Suppressor macrophage treated with lipopolysaccharide for 4 hours (primary cell): ENCODE measurements around the gene FSD1L.
"Not testable (repeated sequence)": the region's sequence is repeated elsewhere in the genome, so short reads cannot be mapped to it uniquely, and the experiment has no call there.

Experiments used
- DNase-seq: peaks from one replicate; pipeline ENCODE4 v3.0.0-alpha.2; 2020

The FSD1L gene

GRCh38 chr9:105496826-105497225 is 49.0 kb downstream of the FSD1L start:
- peak; percentile 49 for DNase-seq

DNA sequence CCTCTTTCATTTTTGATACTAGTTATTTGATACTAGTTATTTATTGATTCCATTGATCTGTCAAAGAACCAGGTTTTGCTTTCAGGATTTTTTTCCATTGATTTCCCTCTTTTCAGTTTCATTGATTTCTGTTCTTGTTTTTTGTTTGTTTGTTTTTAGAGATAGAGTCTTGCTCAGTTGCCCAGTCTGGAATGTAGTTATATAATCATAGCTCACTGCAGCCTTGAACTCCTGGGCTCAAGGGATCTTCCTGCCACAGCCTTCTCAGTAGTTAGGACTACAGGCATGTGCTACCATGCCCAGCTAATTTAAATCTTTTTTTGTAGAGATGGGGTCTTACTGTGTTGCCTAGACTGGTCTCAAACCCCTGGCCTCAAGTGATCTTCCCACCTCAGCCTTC is 49.9 kb downstream of the FSD1L start:
- no peak for DNase-seq

- DNase-seq: peak; percentile 90
Measured at GRCh38 chr9:105500108-105500766, 52.4 kb downstream of the FSD1L start.

DNA sequence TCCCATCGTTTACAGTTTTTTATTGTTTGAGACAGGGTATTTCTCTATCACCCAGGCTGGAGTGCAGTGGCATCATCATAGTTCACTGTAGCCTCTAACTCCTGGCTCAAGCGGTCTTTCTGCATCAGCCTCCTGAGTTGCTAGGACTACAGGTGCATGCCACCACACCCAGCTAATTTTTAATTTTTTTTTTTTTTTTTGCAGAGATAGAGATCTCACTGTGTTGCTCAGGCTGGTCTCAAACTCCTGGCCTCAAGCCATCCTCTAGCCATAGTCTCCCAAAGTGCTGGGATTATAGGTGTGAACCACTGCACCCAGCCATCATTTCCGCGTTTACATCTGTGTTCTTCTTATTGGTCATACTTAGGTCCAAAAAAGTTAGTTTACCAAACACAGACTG is 53.6 kb downstream of the FSD1L start:
- no peak for DNase-seq

GRCh38 chr9:105502276-105502675 is 54.4 kb downstream of the FSD1L start:
- DNase-seq: no peak

GRCh38 chr9:105503881-105504280 is 56.0 kb downstream of the FSD1L start:
- peak; percentile 37 for DNase-seq

GRCh38 chr9:105507096-105507790 is 59.4 kb downstream of the FSD1L start:
- DNase-seq: peak; percentile 69

DNA sequence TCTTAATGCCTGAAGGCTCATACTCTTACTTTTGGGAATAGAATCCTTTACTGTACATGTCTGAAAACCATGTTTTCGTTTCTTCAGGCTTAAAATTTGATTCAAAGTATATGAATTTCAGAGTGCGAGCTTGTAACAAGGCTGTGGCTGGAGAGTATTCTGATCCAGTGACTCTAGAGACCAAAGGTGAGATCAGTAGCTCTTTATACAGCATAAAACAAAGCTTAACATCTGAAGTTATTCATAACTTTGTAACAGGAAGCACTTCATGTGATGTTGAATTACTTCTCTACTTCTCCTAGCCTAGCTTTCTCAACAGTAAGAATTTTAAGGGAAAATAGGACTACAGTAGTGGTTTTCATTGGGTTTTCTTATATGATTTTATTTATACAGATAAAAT is 60.7 kb downstream of the FSD1L start:
- no peak for DNase-seq

DNA sequence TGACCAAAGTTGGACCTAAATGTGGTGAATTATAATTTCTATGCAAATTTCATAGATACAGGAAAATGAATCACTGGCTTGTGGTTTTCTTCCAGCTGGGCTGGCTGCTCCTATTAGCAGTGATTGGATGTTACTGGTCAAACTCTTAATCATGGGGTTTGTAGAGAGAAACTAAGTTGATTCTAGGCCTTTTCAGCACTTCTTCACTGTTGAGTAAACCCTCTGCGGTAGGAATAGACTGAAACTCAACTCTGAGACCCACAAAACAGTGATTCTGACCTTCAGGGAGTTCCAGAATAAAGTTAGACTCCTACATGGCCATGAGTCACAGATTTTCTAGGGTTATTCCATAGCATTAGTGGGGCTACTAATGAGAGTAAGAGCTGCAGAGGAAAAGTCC is 62.2 kb downstream of the FSD1L start:
- peak; percentile 91 for DNase-seq

- peak; percentile 60 for DNase-seq
Measured at GRCh38 chr9:105511446-105511845, 63.6 kb downstream of the FSD1L start.

- DNase-seq: no peak
Measured at GRCh38 chr9:105515811-105516413, 68.1 kb downstream of the FSD1L start.

GRCh38 chr9:105519710-105520369 is 72.0 kb downstream of the FSD1L start:
- DNase-seq: not testable (repeated sequence)

DNA sequence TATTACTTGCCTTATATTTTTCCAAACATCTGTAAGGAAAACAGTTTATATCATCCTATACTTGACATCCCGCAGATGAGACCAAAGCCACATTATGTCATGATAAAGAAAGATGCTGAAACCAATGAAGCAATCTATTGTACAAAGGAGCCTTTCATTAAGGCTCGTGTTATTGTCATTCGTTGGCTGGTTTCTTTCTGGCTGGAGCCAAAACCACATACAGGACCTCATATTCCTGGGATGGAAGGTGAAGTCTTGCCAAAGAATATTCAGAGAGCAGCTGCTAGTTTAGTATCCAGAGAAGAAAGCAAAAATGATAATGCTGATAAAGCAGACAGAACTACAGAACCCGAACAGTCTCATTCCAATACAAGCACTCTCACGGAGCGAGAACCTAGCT is 73.2 kb downstream of the FSD1L start:
- DNase-seq: not testable (repeated sequence)

DNA sequence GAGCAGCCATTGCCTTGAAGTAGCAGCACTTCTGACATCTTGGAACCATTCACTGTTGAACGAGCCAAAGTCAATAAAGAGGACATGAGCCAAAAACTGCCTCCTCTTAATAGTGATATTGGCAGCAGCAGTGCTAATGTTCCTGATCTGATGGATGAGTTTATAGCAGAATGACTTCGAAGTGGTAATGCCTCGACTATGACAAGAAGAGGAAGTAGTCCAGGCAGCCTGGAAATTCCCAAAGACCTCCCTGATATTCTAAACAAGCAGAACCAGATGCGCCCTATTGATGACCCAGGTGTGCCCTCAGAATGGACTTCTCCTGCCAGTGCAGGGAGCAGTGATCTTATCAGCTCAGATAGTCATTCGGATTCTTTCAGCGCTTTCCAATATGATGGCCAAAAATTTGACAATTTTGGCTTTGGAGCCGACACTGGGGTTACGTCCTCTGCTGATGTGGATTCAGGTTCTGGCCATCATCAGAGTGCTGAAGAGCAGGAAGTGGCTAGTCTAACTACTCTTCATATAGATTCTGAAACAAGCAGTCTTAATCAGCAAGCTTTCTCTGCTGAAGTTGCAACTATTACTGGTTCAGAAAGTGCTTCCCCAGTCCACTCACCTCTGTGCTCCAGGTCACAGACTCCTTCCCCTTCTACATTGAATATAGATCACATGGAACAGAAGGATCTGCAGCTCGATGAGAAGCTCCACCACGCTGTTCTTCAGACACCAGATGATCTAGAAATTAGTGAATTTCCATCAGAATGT is 75.0 kb downstream of the FSD1L start:
- DNase-seq: not testable (repeated sequence)

- peak; percentile 15 for DNase-seq
Measured at GRCh38 chr9:105531530-105531929, 83.7 kb downstream of the FSD1L start.

GRCh38 chr9:105535920-105536668 is 88.3 kb downstream of the FSD1L start:
- DNase-seq: no peak

GRCh38 chr9:105539452-105539851 is 91.6 kb downstream of the FSD1L start:
- DNase-seq: no peak

- peak; percentile 75 for DNase-seq
Measured at GRCh38 chr9:105541838-105542237, 94.0 kb downstream of the FSD1L start.

- no peak for DNase-seq
Measured at GRCh38 chr9:105554042-105554441, 106.2 kb downstream of the FSD1L start.

DNA sequence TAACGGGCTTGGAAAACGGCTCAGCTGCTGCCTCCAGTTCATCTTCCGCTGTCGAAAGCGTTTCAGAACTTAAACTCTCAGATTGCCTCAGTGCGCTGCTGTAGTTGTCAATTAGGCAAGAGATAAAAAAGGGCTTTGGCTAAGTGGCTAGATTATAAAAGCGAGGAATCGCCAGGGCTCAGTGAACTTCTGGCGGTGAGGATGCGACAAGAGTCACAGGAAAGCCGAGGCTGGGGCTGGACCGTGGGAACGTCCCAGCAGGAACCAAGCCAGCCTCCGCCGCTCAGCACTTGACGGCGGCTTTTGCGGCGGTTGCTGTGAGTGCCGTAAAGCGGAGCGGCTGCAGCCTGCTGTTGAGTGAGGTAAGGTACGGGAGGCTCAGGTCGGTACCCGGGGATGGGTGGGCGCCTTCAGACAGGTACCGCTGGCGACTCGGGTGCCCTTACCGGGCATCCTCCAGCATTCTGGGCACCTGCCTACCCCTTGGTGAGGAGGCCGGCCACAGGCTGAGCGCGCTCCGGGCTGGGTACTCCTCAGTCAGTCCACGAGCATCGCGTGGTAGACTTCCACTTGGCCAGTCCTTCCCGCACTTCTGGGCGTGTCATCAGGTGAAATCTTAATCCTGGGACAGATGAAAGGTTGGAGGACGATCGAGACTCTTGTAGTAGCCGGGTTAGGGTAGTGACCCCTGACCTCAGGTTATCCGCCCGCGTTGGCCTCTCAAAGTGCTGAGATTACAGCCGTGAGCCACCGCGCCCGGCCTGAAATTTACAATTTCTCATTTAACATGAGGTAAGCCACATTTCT is 110.2 kb downstream of the FSD1L start, which contains the start of gene FKTN:
Gene FKTN (plus strand): TSS at position 328 of the 807 bp plus-strand sequence. CDS start 16,902 bp downstream, outside the sequence.
- DNase-seq: peak; percentile 91

DNA sequence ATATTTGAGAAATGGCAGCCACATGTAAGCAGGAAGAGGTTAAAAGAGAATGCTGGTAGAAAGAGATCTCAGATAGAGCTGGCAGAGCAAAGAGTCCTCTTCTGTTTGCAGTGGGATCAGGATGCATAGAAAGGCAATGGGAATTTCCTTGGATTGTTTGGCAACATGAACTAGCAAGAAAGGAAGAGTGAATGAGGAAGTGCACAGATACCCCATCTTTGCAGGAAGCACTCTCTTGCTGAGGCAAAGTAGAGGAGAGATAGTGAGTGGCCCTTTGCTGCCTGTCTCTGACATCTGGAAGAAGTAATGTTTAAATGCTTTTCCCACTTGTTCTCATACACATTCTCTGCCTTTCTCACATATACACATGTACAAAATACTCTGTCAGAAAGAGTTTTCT is 124.6 kb downstream of the FSD1L start:
- no peak for DNase-seq
